Suprapubic skin (tissue), 4 donors: Measurements from ENCODE around the gene CACNA2D3. TPM values are rescaled to one million over a fixed set of nuclear protein-coding genes. Genes with fewer than 3 reads are reported as not detected.

Experiments
- DNase-seq, 2 donors: peaks; one replicate each; pipeline ENCODE4 v3.0.0-alpha.2; 2019; ENCODE audit warnings: low spot score in 2 of 2
- H3K27ac ChIP-seq: fragments of 200-600 bp; sonication (generic); one replicate; pipeline ENCODE4 v1.5.1; 2019
- H3K27me3 ChIP-seq: fragments of 200-600 bp; sonication (generic); one replicate; pipeline ENCODE4 v1.5.1; 2019
- H3K36me3 ChIP-seq: fragments of 200-600 bp; sonication (generic); one replicate; pipeline ENCODE4 v1.5.1; 2019
- H3K4me1 ChIP-seq: fragments of 200-600 bp; sonication (generic); one replicate; pipeline ENCODE4 v1.5.1; 2019
- H3K4me3 ChIP-seq: fragments of 200-600 bp; sonication (generic); one replicate; pipeline ENCODE4 v1.5.1; 2019; ENCODE audit warnings: mild to moderate bottlenecking
- H3K9me3 ChIP-seq: fragments of 200-600 bp; sonication (generic); one replicate; pipeline ENCODE4 v1.5.1; 2019
- CTCF ChIP-seq, 2 donors: fragments of 200-600 bp in 1 of 2; fragments of 450-650 bp in 1 of 2; sonication (generic) in 1 of 2; IDR thresholded peaks; one replicate each; pipeline ENCODE4 v1.5.1; 2016 to 2019; ENCODE audit warnings: antibody characterized with exemption in 2 of 2, mild to moderate bottlenecking in 1 of 2, moderate library complexity in 1 of 2
- EP300 ChIP-seq: sonication (generic); formaldehyde crosslinking; IDR thresholded peaks from one replicate; pipeline ENCODE4 v1.6.1; 2017; ENCODE audit warnings: antibody characterized with exemption
- POLR2A ChIP-seq, 2 donors: fragments of 450-650 bp; IDR thresholded peaks; one replicate each; pipeline ENCODE4 v1.6.1; 2017; ENCODE audit warnings: antibody characterized with exemption in 2 of 2, mild to moderate bottlenecking in 2 of 2, moderate library complexity in 2 of 2
- POLR2AphosphoS5 ChIP-seq, 3 donors: sonication (generic); formaldehyde crosslinking; IDR thresholded peaks; one replicate each; pipeline ENCODE4 v1.6.1; 2017; ENCODE audit warnings: antibody characterized with exemption in 3 of 3
- WGBS: methylation state at CpG from one replicate; pipeline ENCODE4 v1.1.5; 2018; 5-methylcytosine and 5-hydroxymethylcytosine counted together
- total RNA-seq, 4 donors: library from RNA; depleted of rRNA; stranded (reverse); fragments of >200 nt; gene quantifications; one replicate each; pipeline ENCODE4 v1.1.0, GENCODE V29; 2016

The CACNA2D3 gene
- total RNA-seq, 4 donors from 2014 or later, result 0.42 to 2.8 (median 0.95) TPM

GRCh38 chr3:54955941-54956340 lies 833.6 kb downstream of the CACNA2D3 start:
- H3K27me3 ChIP-seq, result no peaks in the 10 kb centered on the region
- H3K4me3 ChIP-seq, result no peak overlapping the region
- DNase-seq, result no peak
- H3K36me3 ChIP-seq, result no peaks in the 10 kb centered on the region
- peaks cover 4% of the 10 kb centered on the region for H3K4me1 ChIP-seq
- no peak overlapping the region for H3K27ac ChIP-seq
- no peaks in the 10 kb centered on the region for H3K9me3 ChIP-seq
- TF ChIP-seq CTCF (IDR thresholded peaks at IDR 0.05) (no peak), EP300 (no peak), POLR2AphosphoS5 (IDR thresholded peaks at IDR 0.05) (no peak), POLR2A (IDR thresholded peaks at IDR 0.05) (no peak)
- WGBS, result 61% methylated on average over 6 of the region's 6 CpGs

- Histone ChIP-seq H3K4me1 (no peaks in the 10 kb centered on the region), H3K27ac (no peak overlapping the region), H3K9me3 (no peaks in the 10 kb centered on the region), H3K36me3 (no peaks in the 10 kb centered on the region), H3K4me3 (no peak overlapping the region), H3K27me3 (no peaks in the 10 kb centered on the region)
- no peak for DNase-seq
- TF ChIP-seq POLR2AphosphoS5 (IDR thresholded peaks at IDR 0.05) (no peak), EP300 (no peak), CTCF (IDR thresholded peaks at IDR 0.05) (no peak), POLR2A (IDR thresholded peaks at IDR 0.05) (no peak)
- 83% methylated on average over 4 of the region's 4 CpGs for WGBS
These were observed 835.4 kb downstream of the CACNA2D3 start for GRCh38 chr3:54957711-54958110.

GRCh38 chr3:54960082-54960481 lies 837.7 kb downstream of the CACNA2D3 start:
- no peak for TF ChIP-seq EP300
- TF ChIP-seq CTCF (IDR thresholded peaks at IDR 0.05), result no peak
- no peak for TF ChIP-seq POLR2A (IDR thresholded peaks at IDR 0.05)
- no peak for TF ChIP-seq POLR2AphosphoS5 (IDR thresholded peaks at IDR 0.05)
- H3K27ac ChIP-seq, result no peak overlapping the region
- H3K4me3 ChIP-seq, result no peak overlapping the region
- no peaks in the 10 kb centered on the region for H3K36me3 ChIP-seq
- WGBS, result 91% methylated on average over 1 of the region's 1 CpG
- no peaks in the 10 kb centered on the region for H3K4me1 ChIP-seq
- H3K9me3 ChIP-seq, result no peaks in the 10 kb centered on the region
- no peaks in the 10 kb centered on the region for H3K27me3 ChIP-seq
- DNase-seq, result no peak

- Histone ChIP-seq H3K36me3 (no peaks in the 10 kb centered on the region), H3K27ac (no peak overlapping the region), H3K9me3 (no peaks in the 10 kb centered on the region), H3K4me1 (no peaks in the 10 kb centered on the region), H3K4me3 (no peak overlapping the region), H3K27me3 (no peaks in the 10 kb centered on the region)
- WGBS, result 53% methylated on average over 4 of the region's 4 CpGs
- TF ChIP-seq EP300, result no peak
- TF ChIP-seq POLR2A (IDR thresholded peaks at IDR 0.05), result no peak
- no peak for TF ChIP-seq POLR2AphosphoS5 (IDR thresholded peaks at IDR 0.05)
- no peak for TF ChIP-seq CTCF (IDR thresholded peaks at IDR 0.05)
- DNase-seq, result no peak
These were observed 838.3 kb downstream of the CACNA2D3 start for GRCh38 chr3:54960701-54961100.

GRCh38 chr3:54962200-54962599 lies 839.8 kb downstream of the CACNA2D3 start:
- WGBS, result 57% methylated on average over 2 of the region's 2 CpGs
- no peaks in the 10 kb centered on the region for H3K27me3 ChIP-seq
- DNase-seq, result no peak
- no peak for TF ChIP-seq POLR2A (IDR thresholded peaks at IDR 0.05)
- TF ChIP-seq EP300, result no peak
- TF ChIP-seq CTCF (IDR thresholded peaks at IDR 0.05), result no peak
- no peak for TF ChIP-seq POLR2AphosphoS5 (IDR thresholded peaks at IDR 0.05)
- H3K27ac ChIP-seq, result no peak overlapping the region
- no peaks in the 10 kb centered on the region for H3K4me1 ChIP-seq
- no peak overlapping the region for H3K4me3 ChIP-seq
- no peaks in the 10 kb centered on the region for H3K9me3 ChIP-seq
- no peaks in the 10 kb centered on the region for H3K36me3 ChIP-seq
